ENCODE results near the gene HEATR9. TPM values are rescaled to one million over a fixed set of nuclear protein-coding genes. Genes with fewer than 3 reads are reported as not detected.

HEATR9 gene
- polyA plus RNA-seq, 2 of the 4 experiments (the other 2 are of a cell fraction), result not detected

DNA sequence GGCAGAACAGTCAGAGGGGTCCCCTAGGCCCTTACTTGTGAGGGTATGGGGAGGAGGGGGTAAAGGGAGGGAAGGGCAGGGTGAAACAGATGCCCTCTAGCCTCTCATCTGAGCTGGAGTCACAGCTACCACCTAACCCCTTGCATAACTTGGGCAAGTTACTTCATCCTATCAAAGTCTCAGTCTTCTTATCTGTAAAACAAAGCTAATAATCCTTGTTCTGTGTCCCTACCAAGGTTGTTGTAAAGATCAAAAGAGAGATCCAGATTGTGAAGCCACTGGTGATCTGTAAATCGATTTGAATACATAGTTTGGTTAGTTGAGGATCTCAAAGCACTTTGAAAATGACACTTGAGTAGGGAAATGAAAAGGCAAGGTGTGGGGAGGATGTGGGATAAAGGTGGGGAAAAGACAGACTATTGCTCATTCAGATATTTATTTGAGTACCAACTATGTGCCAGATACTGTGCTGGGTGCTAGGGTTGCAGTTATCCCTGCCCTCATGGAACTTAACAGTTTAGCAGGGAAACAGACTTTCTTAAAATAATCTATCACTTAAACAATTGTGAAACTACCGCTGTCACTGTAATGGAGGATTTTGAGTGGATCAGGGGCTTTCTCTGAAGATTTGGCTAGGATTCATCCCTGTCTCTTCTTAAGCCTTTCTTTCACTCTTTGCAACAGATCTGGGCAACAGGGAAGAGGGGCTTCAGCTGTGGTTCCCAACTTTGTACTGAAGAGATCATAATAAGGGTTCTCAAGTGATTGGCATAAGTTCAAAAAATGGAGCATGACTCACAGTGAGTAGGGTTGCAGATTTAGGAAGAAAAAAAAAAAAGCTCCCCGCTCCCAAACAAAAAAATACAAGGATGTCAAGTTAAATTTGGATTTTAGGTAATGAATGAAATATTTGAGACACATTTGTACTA, 3.0 kb downstream of the HEATR9 start:
- WGBS (ENCODE audit: missing lambda C conversion rate), result 58% methylated on average over 3 of the region's 3 CpGs
- FAIRE-seq, result no peak
- ATAC-seq, result no peak
- no peaks in the 10 kb centered on the region for H3K9me3 ChIP-seq
- H3K4me1 ChIP-seq, result peaks cover 9% of the 10 kb centered on the region; the same call in 2 of the 3 replicates
- ChIA-PET CTCF (interaction anchor here (0.6 to 6.3 kb wide), 5 partner anchors 11 to 854 kb away, joined by 3 to 41 read pairs (median 3); no protein-coding TSS in a partner anchor), POLR2A (interaction anchor here (0.6 kb wide), 1 partner anchor 89 kb away, joined by 3 read pairs; no protein-coding TSS in a partner anchor)
- no peak overlapping the region for H3K27ac ChIP-seq
- no peak overlapping the region for H3K4me2 ChIP-seq
- no peak overlapping the region for H3K4me3 ChIP-seq
- DNase-seq (ENCODE audit: low read depth in 1 of 2, low spot score in 1 of 2), result no peak
- no peak for TF ChIP-seq FOSL2 (IDR thresholded peaks at IDR 0.05)
- TF ChIP-seq FOSL2 (CRISPR knock-in tag; IDR thresholded peaks at IDR 0.05), result peak; percentile 10; the same call in 1 of the 2 replicates
- TF ChIP-seq CBX2 (IDR thresholded peaks at IDR 0.05; ENCODE audit: borderline replicate concordance, low read depth), result no peak
- TF ChIP-seq REST (IDR thresholded peaks at IDR 0.05), result no peak
- no peak for TF ChIP-seq ZC3H11A (IDR thresholded peaks at IDR 0.05)

GRCh38 chr17:35864853-35865252, 3.8 kb downstream of the HEATR9 start:
- no peaks in the 10 kb centered on the region for H3K9me3 ChIP-seq
- ChIA-PET CTCF (interaction anchor here (0.9 to 6.3 kb wide), 3 partner anchors 13 to 60 kb away, joined by 3 to 41 read pairs (median 5); no protein-coding TSS in a partner anchor), POLR2A (no interaction called here)
- H3K4me1 ChIP-seq, result peaks cover 9% of the 10 kb centered on the region; the same call in 2 of the 3 replicates
- TF ChIP-seq NPAS2 (CRISPR knock-in tag; IDR thresholded peaks at IDR 0.05; ENCODE audit: borderline replicate concordance) (no peak), HOXB5 (CRISPR knock-in tag; IDR thresholded peaks at IDR 0.05) (no peak), POLR2A (IDR thresholded peaks at IDR 0.05; ENCODE audit: low read length) (no peak), TP53 (CRISPR knock-in tag; IDR thresholded peaks at IDR 0.05) (no peak), CEBPB (IDR thresholded peaks at IDR 0.05) (no peak), MAZ (IDR thresholded peaks at IDR 0.05; ENCODE audit: borderline replicate concordance, low read depth, low read length) (no peak), MYC (IDR thresholded peaks at IDR 0.05; ENCODE audit: borderline replicate concordance, low read length) (no peak), ZFP36 (IDR thresholded peaks at IDR 0.05; ENCODE audit: borderline replicate concordance, partially characterized antibody) (no peak), FOXS1 (CRISPR knock-in tag; IDR thresholded peaks at IDR 0.05) (no peak), RNF2 (IDR thresholded peaks at IDR 0.05; ENCODE audit: borderline replicate concordance, low read depth) (no peak), SREBF2 (IDR thresholded peaks at IDR 0.05) (no peak), NFE2L2 (conservative IDR thresholded peaks at IDR 0.05; ENCODE audit: low read length) (no peak), ESRRA (IDR thresholded peaks at IDR 0.05; ENCODE audit: borderline replicate concordance, low read length) (no peak), RARB (CRISPR knock-in tag; IDR thresholded peaks at IDR 0.05) (no peak), ZSCAN20 (CRISPR knock-in tag; IDR thresholded peaks at IDR 0.05) (no peak), CTCF (IDR thresholded peaks at IDR 0.05) (no peak), RCOR1 (IDR thresholded peaks at IDR 0.05; ENCODE audit: low read depth, low read length) (no peak), HES2 (IDR thresholded peaks at IDR 0.05) (no peak)
- TF ChIP-seq, protein P1, sequence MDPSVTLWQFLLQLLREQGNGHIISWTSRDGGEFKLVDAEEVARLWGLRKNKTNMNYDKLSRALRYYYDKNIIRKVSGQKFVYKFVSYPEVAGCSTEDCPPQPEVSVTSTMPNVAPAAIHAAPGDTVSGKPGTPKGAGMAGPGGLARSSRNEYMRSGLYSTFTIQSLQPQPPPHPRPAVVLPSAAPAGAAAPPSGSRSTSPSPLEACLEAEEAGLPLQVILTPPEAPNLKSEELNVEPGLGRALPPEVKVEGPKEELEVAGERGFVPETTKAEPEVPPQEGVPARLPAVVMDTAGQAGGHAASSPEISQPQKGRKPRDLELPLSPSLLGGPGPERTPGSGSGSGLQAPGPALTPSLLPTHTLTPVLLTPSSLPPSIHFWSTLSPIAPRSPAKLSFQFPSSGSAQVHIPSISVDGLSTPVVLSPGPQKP (IDR thresholded peaks at IDR 0.05; ENCODE audit: low read depth, low read length), result no peak
- TF ChIP-seq, protein P2, sequence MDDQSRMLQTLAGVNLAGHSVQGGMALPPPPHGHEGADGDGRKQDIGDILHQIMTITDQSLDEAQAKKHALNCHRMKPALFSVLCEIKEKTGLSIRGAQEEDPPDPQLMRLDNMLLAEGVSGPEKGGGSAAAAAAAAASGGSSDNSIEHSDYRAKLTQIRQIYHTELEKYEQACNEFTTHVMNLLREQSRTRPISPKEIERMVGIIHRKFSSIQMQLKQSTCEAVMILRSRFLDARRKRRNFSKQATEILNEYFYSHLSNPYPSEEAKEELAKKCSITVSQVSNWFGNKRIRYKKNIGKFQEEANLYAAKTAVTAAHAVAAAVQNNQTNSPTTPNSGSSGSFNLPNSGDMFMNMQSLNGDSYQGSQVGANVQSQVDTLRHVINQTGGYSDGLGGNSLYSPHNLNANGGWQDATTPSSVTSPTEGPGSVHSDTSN (IDR thresholded peaks at IDR 0.05), result no peak
- DNase-seq (ENCODE audit: low read depth in 1 of 2, low spot score in 1 of 2), result no peak
- no peak overlapping the region for H3K4me2 ChIP-seq
- H3K4me3 ChIP-seq, result no peak overlapping the region
- no peak for FAIRE-seq
- H3K27ac ChIP-seq, result no peak overlapping the region
- 90% methylated on average over 7 of the region's 7 CpGs for WGBS (ENCODE audit: missing lambda C conversion rate)
- ATAC-seq, result no peak
